Stimulated activated CD4-positive, alpha-beta T cell treated with anti-CD3 and anti-CD28 coated beads, Interleukin-1b, Interleukin-23, amount 100 ng/mL, for 1 hour (primary cell): ENCODE measurements around the gene ANKRD52.
A peak's percentile ranks its signal among the peaks of the same experiment; 100 is the strongest.
"Not testable (repeated sequence)": the region's sequence is repeated elsewhere in the genome, so short reads cannot be mapped to it uniquely, and the experiment has no call there.

Experiments
- DNase-seq, 2 donors: peaks; one replicate each; pipeline ENCODE4 v3.0.0-alpha.2; 2020; ENCODE audit warnings: low read depth in 2 of 2

ANKRD52 gene

DNA sequence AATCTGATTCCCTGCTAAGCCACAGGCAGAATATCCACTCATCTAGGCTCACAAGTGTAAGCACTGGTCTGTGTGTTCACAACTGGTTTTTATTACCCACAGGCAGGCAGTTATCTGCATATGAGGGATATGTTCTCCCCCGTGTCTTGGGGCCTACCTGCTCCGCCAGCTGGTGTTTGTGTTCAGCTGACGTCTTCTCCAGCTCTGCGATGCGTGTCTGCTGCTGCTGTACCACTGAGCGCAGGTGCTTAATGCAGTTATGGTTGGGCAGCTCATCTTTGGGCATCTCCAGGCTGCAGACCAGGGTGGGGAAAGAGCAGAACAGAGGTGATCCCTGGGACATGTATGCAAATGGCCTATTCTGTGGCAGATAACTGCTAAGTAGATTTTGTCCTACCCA lies 50.2 kb downstream of the ANKRD52 start:
- no peak for DNase-seq

DNA sequence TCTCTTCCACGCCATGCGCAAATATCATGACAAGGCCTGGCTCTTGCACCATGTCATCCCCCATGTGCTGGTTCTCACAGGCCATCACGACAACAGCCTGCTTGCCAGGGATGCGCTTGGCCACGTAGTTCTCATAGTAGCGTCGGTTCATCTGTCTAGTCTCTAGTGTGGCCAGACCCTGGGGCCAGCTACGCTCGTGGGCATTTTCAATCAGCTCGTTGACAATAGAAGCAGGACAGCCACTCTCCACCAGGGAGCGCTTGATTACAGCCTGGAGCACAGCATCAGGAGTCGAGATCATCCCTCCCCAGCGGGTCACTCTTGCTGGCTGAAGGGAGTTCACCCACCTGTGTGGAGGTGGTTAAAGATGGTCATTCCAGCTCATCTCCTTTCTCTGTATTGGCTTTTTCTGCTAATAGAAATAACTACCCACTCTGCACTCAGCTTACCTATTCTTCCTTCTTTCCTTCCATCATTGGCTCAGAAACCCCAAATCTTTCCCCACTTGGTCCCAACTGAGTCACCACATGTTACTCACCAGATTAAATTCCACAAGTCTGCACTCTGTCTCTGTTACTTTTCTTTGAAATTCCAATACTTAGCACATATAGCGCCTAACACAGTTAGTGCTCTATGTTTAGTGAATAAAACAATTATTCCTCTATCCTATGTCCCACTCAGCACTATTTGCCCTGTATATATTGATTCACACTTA lies 51.6 kb downstream of the ANKRD52 start:
- DNase-seq: no peak

DNA sequence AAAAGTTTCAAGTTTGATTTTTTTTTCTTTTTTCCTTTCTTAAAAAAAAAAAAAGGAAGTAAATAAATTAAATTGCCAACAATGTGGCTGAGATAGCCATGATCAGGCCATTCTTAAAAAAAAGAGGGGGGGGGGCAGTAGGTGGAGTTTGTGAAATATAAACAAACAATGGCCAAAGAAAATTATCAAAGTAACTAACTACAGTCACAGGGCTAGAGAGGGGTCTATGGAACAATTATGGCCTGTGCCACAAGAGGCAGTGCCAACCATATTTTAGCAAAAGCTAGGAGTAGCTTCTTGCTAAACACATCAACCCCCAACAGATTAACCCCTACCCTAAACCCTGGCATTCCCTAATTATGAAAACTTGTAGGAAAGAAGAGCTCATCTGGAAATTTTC lies 52.7 kb downstream of the ANKRD52 start:
- no peak for DNase-seq

DNA sequence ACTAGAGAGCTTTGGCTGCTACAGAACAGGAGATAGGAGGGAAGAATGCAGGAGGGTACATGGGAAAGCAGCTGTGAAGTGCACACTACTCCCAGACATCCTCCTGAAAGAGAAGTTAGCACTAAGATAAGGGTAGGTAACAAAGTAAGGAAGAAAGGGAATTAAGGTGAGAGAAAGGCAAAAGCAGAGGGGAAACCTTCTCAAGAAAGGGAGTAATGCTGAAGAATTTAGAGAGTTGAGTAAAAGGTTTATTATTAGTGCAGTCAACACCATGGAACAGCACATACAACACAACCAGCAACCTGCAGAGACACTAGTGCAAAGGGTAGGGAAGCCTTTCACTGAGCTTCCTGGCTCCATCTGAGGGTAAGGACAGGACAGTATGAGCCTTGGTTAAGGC lies 53.9 kb downstream of the ANKRD52 start:
- DNase-seq: no peak

DNA sequence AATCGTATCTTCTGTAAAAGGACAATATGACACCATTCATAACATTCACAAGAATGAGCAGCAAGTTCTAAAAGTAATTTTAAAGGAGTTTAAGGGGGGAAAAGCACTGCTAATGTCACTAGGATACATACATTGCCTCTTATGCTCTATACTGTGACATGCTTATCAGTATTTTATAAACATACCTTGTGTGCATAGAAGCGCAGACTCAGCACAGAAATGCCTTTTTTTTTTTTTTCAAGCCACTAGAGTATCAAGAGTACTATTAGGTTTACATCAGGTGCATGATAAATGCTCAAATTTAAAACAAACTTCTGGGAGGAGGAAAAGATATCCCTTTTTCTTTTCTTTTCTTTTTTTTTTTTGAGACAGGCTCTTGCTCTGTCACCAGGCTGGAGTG lies 55.3 kb downstream of the ANKRD52 start:
- DNase-seq: no peak

DNA sequence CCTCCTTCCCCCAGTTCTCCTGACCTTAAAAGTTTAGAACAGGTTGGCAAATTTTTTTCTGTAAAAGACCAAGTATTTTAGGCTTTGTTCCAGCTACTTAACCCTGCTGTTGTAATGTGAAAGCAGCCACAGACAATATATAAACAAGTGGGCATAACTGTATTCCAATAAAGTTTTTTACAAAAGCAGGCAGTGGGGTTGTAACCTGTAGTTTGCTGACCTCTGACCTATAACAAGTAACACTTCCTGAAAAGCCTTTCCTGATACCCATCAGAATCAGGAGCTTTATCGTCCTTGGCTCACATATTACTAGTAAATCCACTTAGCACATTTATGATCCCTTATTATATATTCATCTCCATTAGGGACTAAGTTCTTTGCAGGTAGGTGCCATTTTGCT lies 55.8 kb downstream of the ANKRD52 start:
- no peak for DNase-seq

DNA sequence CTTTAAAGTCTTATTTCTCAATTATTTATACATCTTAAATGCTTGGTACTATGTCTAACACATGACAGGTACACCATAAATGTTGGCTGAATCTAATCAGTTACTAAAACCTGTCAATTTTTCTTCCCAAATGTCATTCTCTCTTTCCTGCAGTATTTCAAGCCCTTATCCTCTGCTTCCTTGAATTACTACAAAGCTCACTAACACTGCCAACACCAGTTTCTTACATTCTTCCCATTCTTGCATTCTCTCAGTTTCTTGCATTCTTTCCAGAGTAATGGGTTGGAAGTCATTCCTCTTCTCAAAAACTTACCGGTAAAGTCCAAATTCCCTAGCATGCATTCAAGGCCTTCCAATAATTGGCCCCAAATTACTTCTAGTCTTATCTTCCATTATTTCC lies 59.3 kb downstream of the ANKRD52 start:
- DNase-seq: no peak

DNA sequence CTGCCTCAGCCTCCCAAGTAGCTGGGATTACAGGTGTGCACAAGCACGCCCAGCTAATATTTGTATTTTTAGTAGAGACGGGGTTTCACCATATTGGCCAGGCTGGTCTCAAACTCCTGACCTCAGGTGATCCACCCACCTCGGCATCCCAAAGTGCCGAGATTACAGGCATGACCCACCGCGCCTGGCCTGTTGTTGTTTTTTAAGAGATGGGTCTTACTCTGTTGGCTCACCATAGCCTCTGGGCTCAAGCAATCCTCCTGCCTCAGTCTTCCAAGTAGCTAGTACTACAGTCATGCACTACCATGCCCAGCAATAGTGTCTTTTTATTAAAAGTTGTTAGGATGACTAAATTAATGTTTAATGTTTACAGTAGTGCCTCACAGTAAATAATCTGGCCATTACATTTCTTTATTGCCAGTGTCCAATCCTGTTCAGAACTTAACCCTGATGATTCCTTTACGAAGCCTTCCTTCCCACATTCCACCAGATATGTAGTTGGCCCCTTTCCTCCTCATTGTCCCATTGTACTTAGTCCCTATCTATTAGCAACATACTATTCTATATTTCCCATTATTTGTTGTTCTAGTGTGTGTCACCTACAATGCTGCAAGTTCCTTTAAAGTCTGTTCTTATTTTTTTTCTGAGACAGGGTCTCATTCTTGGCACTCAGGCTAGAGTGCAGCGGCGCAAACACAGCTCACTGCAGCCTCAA lies 60.1 kb downstream of the ANKRD52 start:
- no peak for DNase-seq

DNA sequence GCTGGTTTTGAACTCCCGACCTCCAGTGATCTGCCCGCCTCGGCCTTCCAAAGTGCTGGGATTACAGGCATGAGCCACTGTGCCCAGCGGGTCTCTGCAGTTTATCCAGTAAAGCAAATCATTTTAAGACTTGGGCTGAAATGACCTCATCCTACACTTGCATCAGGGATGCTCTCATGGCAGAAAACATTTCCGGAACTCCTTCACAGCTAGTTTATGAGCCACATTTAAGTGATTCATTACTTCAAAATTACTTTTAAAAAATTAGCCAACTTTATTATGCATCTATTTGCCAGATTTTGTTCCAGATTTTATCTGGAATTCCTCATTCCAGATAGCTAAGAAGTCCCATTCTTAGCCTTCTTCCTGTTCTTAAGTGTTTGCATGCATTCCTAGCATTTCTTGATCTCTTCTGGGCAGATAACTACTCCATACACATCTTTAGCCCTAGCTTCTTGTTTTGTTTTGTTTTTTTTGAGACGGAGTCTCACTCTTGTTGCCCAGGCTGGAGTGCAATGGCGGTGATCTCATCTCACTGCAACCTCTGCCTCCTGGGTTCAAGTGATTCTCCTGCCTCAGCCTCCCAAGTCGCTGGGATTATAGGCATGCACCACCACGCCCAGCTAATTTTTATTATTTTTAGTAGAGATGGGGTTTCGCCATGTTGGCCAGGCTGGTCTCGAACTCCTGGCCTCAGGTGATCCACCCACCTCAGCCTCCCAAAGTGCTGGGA lies 61.2 kb downstream of the ANKRD52 start:
- DNase-seq: not testable (repeated sequence)

DNA sequence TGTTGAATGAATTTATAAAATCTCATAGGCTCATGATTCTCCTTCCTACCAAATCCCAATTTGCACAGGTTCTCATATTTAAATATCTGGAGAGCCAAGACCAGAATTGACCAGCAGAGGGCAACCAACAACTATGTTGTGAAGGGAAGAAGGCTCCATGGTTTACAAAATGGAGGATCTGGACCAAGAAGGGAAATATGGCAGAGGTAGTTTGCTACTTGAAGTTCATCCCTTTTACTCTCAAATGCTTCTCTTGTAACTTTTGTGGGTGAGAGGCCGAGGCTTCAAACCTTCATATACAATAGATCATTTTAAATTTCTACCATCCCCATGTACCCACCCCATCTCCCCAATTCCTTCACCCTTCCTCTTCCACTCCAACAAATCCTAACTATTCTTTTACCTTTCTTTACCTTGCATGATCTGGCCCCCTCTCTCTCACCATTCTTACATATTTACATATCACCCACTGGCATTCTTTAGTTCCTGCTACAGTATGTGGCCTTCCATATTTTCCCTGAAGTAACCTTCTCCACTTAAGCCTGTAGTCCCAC lies 65.1 kb downstream of the ANKRD52 start:
- peak; percentile 29 to 48 for DNase-seq

DNA sequence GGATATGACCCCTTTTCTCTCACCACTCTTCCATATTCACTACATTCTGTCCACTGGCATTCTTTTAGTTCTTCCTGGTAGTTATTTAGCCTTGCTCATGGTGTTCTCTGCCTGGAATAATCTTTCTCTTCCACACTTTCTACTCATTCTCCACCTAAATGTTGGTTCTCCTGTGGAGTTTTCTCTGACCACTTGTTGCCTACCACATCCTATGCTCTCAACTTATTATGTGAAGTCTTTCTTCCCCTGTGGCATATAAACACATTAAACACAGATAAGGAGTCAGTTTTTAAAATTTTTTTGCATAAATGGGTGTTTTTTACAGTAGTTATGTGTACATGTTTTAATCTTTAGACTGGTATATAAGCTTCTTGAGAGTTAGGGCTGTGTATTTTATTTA lies 65.6 kb downstream of the ANKRD52 start:
- DNase-seq: no peak

DNA sequence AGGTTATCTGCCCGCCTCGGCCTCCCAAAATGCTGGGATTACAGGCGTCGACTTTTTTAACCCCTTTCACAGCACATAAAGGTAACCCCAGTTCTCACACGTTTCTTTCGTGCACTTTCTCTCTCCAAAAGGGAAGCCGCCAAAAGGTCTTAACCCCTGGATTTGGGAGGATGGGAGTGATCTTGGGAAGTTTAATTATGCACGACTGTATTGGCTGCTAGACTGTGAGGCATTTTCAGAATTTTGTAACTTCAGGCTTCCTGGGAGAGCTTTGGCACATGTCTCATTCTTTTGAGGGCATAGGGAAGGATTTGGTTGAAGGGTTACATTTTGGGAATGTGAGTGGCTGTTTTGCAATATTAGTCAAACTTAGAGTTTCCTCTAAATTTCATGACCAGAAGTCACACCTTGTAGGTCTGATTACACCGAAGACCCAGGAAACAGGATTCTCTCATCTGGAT lies 67.5 kb downstream of the ANKRD52 start:
- no peak for DNase-seq

DNA sequence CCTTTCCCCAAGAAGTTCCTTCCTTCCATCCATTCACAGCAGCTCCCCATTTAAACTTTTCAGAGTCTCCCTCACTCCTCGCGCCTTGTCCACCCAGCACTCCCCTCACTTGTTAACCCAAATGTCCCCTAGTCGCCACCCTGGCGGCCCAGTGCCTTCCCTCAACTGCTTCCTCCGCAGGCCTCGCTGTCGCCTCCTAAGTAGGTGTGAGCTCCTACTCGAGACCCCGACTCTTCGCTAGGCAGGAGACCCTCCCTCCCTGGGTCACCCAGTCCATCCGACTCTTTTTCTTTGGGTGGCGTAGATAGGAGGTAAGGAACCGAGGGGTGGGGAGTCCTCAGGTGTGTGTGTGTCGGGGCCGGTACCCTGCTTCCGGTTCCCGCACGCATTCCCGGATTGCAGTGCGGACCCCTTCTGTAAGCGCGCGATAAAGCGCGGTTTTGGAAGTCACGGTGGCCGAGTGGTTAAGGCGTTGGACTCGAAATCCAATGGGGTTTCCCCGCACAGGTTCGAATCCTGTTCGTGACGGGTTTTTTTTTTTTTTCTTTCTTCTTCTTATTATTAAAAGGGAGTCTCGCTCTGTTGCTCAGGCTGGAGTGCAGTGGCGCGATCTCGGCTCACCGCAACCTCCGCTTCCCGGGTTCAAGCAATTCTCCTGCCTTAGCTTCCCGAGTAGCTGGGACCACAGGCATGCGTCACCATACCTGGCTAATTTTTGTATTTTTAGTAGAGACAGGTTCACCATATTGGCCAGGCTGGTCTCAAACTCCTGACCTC lies 68.1 kb downstream of the ANKRD52 start:
- peak; percentile 27 to 84 for DNase-seq

DNA sequence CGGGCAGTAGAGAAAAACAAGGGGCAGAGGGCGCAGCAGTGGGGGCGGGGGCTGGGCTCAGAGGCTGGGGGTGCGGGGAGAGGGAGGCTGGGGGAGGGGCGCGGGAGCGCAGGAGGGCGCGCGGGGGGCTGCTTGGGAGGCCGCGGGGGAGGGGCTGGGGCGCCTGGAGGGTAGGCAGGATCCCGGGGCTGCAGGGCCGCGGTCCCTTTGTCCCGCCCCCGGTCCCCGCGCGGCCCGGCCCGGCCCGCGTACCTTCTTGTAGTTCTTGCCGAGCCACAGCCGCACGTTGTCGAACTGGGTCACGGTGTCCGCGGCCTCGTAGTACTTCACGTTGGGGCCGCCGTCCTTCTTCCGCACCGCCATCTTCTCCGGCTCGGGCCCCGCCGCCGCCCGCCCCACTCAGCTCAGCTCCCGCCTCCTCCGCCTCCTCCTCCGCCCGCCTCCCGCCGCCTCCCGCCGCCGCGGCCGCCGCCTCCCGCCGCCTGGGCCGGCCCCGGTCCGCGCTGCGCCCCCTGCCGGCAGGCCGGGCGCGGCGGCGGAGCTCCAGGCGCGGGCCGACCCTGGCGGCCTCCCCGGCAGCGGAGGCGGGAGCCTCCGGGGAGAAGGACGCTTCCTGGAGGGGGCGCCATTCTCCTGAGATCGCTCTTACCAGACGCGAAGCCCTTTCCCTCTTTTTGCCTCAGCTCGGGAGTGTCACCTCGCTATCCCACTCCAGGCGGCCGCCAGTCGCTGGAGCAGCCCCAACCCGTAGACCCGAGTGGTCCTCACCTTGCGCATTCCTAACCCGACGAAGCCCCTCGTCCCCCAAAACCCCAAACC lies 68.9 kb downstream of the ANKRD52 start, which contains the start of gene SMARCC2:
Gene SMARCC2, minus strand, starts transcription at position 385 of the 819 bp plus-strand sequence. Its CDS starts 22 bp downstream, at position 363.
- DNase-seq: peak; percentile 61 to 65

DNA sequence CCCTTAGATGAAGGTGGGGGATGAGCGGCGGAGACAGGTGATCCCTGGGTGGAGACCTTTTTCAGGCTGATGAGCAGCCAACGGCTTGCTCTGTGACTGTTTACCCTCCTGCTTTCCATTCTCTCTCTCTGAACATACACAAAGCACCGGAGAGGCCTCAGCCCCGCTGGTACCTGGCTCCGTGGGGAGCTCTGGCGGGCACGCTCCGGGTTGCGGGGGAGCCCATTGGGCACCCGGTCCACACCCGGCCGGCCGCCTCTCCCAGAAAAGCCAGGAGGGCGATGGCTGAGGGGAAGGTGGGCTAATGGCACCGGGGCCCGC lies 69.4 kb downstream of the ANKRD52 start:
- DNase-seq: no peak

DNA sequence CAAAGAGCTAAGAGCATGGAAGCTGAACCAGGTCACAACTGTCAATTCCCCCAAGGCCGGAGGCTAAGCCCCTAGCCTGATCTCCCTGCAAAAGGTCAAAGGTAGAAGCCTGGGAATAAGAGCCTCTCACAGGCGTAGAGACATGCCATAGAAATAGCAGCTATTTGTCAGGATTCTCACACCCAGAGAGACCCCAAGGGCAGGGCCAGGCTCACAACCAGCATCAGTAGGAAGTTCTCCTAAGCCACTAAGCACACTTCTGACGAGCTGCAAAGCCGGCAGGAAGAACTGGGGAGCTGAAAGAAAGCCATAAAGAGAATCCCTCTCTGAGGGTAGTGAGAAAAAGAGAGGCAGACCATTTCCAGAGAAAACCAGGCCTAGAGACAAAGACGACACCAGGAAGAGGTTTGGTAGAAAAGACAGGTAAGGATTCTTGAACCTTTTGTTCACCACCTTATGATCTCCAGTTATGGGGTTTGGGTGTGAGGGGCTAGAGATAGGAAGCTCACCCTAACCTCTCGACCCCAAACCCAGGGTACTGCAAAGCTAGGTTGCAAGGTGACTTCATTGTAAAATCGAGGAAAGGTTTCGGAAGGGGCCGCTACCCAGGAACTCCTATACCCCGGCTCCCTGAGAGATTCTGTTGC lies 69.9 kb downstream of the ANKRD52 start:
- DNase-seq: no peak
